Astrocyte of the spinal cord (primary cell): ENCODE results near the gene LHX5.

ENCODE experiments used
- DNase-seq: peaks from one replicate; pipeline ENCODE4 v3.0.0; 2011; ENCODE audit warnings: low read depth, low spot score
- H3K4me3 ChIP-seq: 2 replicates; pipeline ENCODE4 v1.5.1; 2011; ENCODE audit warnings: low read depth, mild to moderate bottlenecking, low read length, moderate library complexity
- CTCF ChIP-seq: IDR thresholded peaks from 2 replicates; pipeline ENCODE4 v1.5.1; 2012; ENCODE audit warnings: low read depth, mild to moderate bottlenecking, low read length, inconsistent platforms
- in situ Hi-C: cut with HindIII; loops from 2 replicates; pipeline ENCODE4 v1.10.0; 2017; ENCODE audit warnings: low sequenced_read_pairs

LHX5 gene

DNA sequence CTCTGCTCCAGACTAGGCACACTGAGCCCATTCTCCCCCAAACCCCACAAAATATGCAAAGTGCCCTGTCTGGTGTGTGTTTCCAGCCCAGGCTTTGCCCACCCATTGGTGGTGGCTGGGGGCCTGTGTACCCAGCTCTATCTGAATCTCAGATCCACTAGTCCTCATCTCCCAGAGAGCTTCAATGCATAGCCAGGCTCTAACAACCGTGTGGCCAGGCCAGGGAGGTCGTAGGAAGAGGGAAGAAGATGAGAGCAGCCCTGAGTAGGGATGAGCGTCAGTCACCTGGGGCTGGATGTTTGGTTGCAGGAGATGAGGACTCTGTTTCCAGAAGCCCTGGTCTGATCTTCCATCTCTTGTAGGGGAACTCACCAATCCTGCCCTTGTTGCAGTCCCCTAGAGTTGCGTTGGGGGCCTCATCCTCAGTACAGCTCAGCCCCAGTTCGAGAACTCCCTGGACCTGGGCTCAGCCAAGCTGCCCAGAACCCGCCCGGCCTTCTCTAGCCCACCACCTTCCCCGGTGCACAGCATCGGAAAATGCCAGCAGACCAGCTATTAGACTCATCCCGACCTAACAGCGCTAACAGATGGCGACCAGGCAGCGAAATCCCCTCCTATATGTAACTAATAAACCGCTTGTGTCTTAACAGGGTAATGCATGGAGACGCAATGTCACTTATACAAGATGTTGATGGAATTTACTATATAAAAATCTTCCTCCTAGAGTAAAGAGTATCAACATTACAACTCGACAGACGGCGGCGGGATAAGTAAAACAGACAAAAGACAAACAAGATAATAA, 3.2 kb upstream of the LHX5 start:
- no peak for TF ChIP-seq CTCF
- in situ Hi-C loops: no loop called here
- H3K4me3 ChIP-seq: no peak overlapping the region
- DNase-seq: no peak

DNA sequence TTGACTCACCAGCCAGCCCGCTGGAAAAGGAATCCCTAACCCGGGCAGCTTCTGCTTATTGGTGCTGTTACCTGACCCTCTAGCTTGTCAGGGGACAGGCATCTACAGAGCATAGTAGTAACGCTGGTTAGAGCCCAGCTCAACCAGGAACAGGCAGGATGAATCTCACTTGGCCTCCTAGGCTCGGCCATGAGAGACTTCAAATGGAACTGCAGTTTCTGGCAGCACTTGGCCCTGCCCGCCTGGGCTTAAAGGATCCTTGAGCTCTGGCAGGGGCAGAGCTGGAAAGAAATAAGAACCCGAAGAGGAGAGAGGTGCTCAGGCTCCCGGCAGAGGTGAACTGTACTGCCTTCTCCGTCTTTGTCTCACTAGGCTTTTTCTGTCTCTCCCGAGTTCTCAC, 2.3 kb upstream of the LHX5 start:
- H3K4me3 ChIP-seq: no peak overlapping the region
- DNase-seq: no peak
- in situ Hi-C loops: no loop called here
- no peak for TF ChIP-seq CTCF

DNA sequence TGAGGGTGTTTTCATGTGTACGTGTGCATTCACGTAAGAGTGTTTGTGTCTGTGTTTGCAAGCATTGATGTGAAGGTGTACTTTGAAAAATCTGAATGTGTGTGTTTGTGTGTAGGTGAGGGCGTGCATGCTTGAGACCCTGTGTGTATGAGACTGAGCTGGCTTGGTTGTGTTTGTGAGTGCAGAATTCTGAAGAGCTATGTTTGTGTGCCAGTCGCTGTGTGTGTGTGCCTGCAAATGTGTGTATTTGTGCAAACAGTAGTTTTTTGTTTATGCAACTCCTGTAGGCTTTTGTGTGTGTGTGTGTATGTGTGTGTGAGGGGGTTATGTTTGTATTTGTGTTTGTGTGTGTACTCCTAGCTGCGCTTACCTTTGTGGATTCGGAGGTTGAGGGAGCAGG, 1.7 kb upstream of the LHX5 start:
- no peak overlapping the region for H3K4me3 ChIP-seq
- in situ Hi-C loops: no loop called here
- no peak for TF ChIP-seq CTCF
- DNase-seq: no peak

- no peak overlapping the region for H3K4me3 ChIP-seq
- in situ Hi-C loops: no loop called here
- DNase-seq: no peak
- TF ChIP-seq CTCF: no peak
Observed at GRCh38 chr12:113472191-113473121, 785 bp upstream of the LHX5 start.

DNA sequence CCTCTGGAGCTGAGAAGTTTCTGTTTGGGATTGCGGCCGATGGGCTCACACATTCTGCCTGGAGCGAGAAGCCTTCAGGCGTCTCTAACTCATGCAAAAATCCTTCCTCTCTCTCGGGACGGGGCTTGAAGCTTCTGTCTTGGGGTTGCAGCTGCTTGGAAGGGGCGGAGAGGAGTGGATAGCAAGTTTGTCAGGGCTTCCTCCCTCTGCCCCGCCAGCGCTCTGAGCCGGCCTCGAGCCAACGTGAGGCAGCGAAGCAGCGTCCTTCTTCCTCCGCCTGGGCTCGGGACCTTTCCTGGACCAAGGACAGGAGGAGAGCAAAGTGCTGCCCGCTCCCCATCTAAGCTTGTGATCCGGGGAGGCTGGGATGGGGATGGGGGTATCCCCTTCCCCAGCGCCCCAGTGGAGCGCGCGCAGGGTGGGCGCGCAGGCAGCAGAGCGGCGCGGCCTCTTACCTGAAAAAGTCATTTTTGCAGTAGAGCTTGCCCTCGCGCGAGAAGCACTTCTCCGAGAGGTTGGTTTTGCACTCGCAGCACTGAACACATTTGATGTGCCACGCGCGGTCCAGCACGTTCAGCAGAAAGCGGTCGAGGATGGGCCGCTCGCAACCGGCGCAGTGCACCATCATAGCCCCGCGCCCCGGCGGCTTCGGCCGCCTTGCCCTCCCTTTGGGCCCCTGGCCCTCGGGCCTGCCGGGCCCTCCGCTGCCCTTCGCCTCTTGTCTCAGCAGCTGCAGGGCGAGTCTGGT, 626 bp downstream of the LHX5 start:
- no peak for TF ChIP-seq CTCF
- no peak overlapping the region for H3K4me3 ChIP-seq
- DNase-seq: no peak
- in situ Hi-C loops: no loop called here
